C4-2B (cell line): ENCODE data around the gene SCUBE1.

Source experiments
- H3K27ac ChIP-seq: fragments of 450-650 bp; 2 replicates; pipeline ENCODE4 v1.5.1; 2017
- CTCF ChIP-seq: fragments of 450-650 bp; conservative IDR thresholded peaks from 2 replicates; pipeline ENCODE4 v1.5.1; 2017; ENCODE audit warnings: mild to moderate bottlenecking
- ZFX ChIP-seq: fragments of 450-650 bp; IDR thresholded peaks from 2 replicates; pipeline ENCODE4 v1.6.1; 2017

SCUBE1 gene

GRCh38 chr22:43182726-43183125 lies 160.4 kb downstream of the SCUBE1 start:
- no peak overlapping the region for H3K27ac ChIP-seq
- TF ChIP-seq CTCF (no peak), ZFX (no peak)

GRCh38 chr22:43182118-43182517 lies 161.1 kb downstream of the SCUBE1 start:
- H3K27ac ChIP-seq, result no peak overlapping the region
- no peak for TF ChIP-seq ZFX
- no peak for TF ChIP-seq CTCF

DNA sequence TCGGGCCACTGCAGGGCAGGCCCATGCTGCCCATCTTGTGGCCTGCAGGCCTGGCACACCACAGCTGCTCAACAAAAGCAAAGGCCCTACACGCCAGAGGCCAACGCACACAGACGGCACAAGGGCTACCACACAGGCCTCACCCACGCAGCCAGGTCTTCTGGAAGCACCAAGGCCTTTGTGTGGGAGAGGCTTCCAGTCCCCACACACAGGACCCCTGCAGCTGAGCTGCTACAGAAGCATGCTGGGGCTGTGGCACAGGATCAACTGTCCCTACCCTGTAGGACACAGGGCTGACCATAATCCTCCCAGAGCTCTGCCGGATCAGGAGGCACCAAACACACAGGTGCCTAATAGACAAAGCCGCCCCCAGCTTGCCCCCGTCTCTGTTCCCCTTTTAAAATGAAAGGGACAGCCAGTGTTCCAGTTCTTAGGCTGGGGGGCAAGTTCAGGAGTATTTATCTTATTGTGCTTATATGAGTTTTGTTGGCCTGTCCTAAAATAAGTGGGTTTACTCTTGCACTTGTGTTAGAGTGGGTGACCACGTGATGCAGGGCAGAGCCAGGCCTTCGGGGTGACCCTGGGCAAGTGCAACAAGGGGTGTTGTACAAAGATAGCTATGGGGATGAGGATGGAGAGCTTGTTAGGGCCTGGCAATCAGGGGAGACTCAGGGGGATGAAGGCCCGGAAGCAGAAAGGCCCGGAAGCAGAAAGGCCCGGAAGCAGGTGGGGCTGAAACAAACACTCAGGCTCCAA lies 161.7 kb downstream of the SCUBE1 start:
- TF ChIP-seq CTCF, result no peak
- no peak for TF ChIP-seq ZFX
- no peak overlapping the region for H3K27ac ChIP-seq

GRCh38 chr22:43180670-43181069 lies 162.5 kb downstream of the SCUBE1 start:
- TF ChIP-seq ZFX (no peak), CTCF (no peak)
- no peak overlapping the region for H3K27ac ChIP-seq

- no peak for TF ChIP-seq ZFX
- TF ChIP-seq CTCF, result no peak
- H3K27ac ChIP-seq, result no peak overlapping the region
These were observed 163.3 kb downstream of the SCUBE1 start for GRCh38 chr22:43179911-43180195.

GRCh38 chr22:43179146-43179910 lies 163.8 kb downstream of the SCUBE1 start:
- TF ChIP-seq CTCF (no peak), ZFX (no peak)
- no peak overlapping the region for H3K27ac ChIP-seq

DNA sequence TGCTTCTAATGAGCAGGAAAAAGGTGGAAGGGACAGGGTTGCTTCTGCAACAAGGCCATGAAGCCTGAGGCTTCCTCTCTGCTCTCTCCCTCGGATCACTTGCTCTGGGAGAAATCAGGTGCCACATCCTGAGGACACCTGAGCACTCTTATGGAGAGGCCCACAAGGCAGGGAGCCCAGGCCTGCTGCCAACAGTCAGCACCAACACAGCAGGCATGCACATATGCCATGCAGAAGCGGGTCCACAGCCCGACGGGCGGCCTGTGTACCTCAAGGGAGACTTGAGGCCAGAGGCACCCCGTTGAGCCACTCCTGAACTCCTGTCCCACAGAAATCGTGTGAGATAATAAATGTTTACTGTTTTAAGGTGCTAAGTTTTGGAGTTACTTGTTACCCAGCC lies 165.7 kb downstream of the SCUBE1 start:
- H3K27ac ChIP-seq, result no peak overlapping the region
- TF ChIP-seq ZFX, result no peak
- no peak for TF ChIP-seq CTCF
